Panc1 (cell line): ENCODE data around the gene TEAD4. TPM values are rescaled to one million over a fixed set of nuclear protein-coding genes. Genes with fewer than 3 reads are reported as not detected.

Experiments used
- ATAC-seq: fragments of 200-7000 bp; cut with Tn5 transposase; 2 replicates; pipeline ENCODE4 v1.9.1; 2020; ENCODE audit warnings: mild to moderate bottlenecking, moderate library complexity
- BruUV-seq: library from RNA; stranded (reverse); fragments of 400-500 nt; replicated peaks from 2 replicates; lab custom pipeline; 2021; lab: Mats Ljungman, UMichigan
- CTCF ChIA-PET: fragments of 300-600 bp; sonication (Branson Sonifier 250); formaldehyde crosslinking; loops from one replicate; lab custom pipeline; 2022; ENCODE audit warnings: antibody characterized with exemption; lab: Charles Lee
- POLR2A ChIA-PET: fragments of 300-600 bp; sonication (Branson Sonifier 250); formaldehyde crosslinking; loops from one replicate; lab custom pipeline; 2022; ENCODE audit warnings: antibody characterized with exemption; lab: Charles Lee
- DNase-seq: peaks from one replicate; pipeline ENCODE4 v3.0.0-alpha.2; 2010; ENCODE audit warnings: low read depth, low spot score
- H3K27ac ChIP-seq: 2 replicates; pipeline ENCODE4 v1.5.1; 2011; ENCODE audit warnings: mild to moderate bottlenecking, low read length, inconsistent platforms
- H3K27me3 ChIP-seq: fragments of 200-500 bp; sonication (Bioruptor generic); 2 replicates; pipeline ENCODE4 v1.6.0; 2014; ENCODE audit warnings: low read length, inconsistent platforms; ENCODE audit not compliant: control insufficient read depth, insufficient read depth
- H3K36me3 ChIP-seq: fragments of 200-500 bp; sonication (Bioruptor generic); 2 replicates; pipeline ENCODE4 v1.5.1; 2014; ENCODE audit warnings: inconsistent platforms, mild to moderate bottlenecking, low read length, moderate library complexity; ENCODE audit not compliant: control insufficient read depth, insufficient read depth
- H3K4me1 ChIP-seq: 2 replicates; pipeline ENCODE4 v1.5.1; 2011; ENCODE audit warnings: inconsistent platforms, mild to moderate bottlenecking, low read length, moderate library complexity; ENCODE audit not compliant: control insufficient read depth, insufficient read depth
- H3K4me3 ChIP-seq, 2 experiments: 2 replicates each; pipeline ENCODE4 v1.5.1; 2011 to 2012; ENCODE audit warnings: low read depth in 2 of 2, low read length in 2 of 2, mild to moderate bottlenecking in 2 of 2, inconsistent platforms in 1 of 2, moderate library complexity in 1 of 2
- H3K9me3 ChIP-seq: fragments of 200-500 bp; sonication (Bioruptor generic); 2 replicates; pipeline ENCODE4 v1.5.1; 2014; ENCODE audit warnings: low read depth, mild to moderate bottlenecking, inconsistent platforms, low read length, moderate library complexity; ENCODE audit not compliant: control insufficient read depth, insufficient read depth
- POLR2AphosphoS5 ChIP-seq: IDR thresholded peaks from 2 replicates; pipeline ENCODE4 v1.6.1; 2012; ENCODE audit warnings: mild to moderate bottlenecking, low read depth, low read length, moderate library complexity
- SIN3A ChIP-seq: IDR thresholded peaks from 2 replicates; pipeline ENCODE4 v1.6.1; 2012; ENCODE audit warnings: low read depth, mild to moderate bottlenecking, low read length, moderate library complexity, borderline replicate concordance; ENCODE audit not compliant: insufficient read depth
- TCF7L2 ChIP-seq: IDR thresholded peaks from 2 replicates; pipeline ENCODE4 v1.6.1; 2011; ENCODE audit warnings: mild to moderate bottlenecking, low read depth, low read length, inconsistent platforms
- in situ Hi-C: cut with HindIII; loops from 2 replicates; pipeline ENCODE4 v1.10.0; 2016; ENCODE audit warnings: low sequenced_read_pairs, low pct_unique_long_range_greater_than_20kb
- intact Hi-C: fragments of 100-400 bp; cut with micrococcal nuclease; formaldehyde crosslinking; loops from one replicate; pipeline ENCODE4 v1.10.0; 2022; ENCODE audit not compliant: unreplicated experiment
- total RNA-seq: library from RNA; stranded (reverse); gene quantifications from one replicate; pipeline ENCODE4 v1.2.1, GENCODE V29; 2021; ENCODE audit not compliant: unreplicated experiment
- TF ChIP-seq, protein P1 (sequence below), 2 experiments: IDR thresholded peaks; 2 replicates each; pipeline ENCODE4 v1.6.1; 2011 to 2012; ENCODE audit warnings: low read depth in 2 of 2, control low read depth in 1 of 2, low read length in 1 of 2, mild to moderate bottlenecking in 1 of 2, moderate library complexity in 1 of 2; ENCODE audit not compliant: insufficient read depth in 1 of 2
- TF ChIP-seq, protein P2 (sequence below): fragments of 450-650 bp; IDR thresholded peaks from 2 replicates; pipeline ENCODE4 v1.5.1; 2017; ENCODE audit warnings: mild to moderate bottlenecking

TEAD4 gene
- total RNA-seq, 1 experiment from 2014 or later = 47.6 TPM

- no peak overlapping the region for H3K4me3 ChIP-seq
- DNase-seq = no peak
- ATAC-seq = peak; percentile 30; the same call in 1 of the 2 replicates
- no peaks in the 10 kb centered on the region for H3K27me3 ChIP-seq
- BruUV-seq = no TSS peak
- POLR2A ChIA-PET = no interaction called here
- H3K36me3 ChIP-seq = no peaks in the 10 kb centered on the region
- CTCF ChIA-PET = interaction anchor here (0.5 to 0.9 kb wide), 7 partner anchors 15 to 325 kb away, joined by 3 to 5 read pairs (median 4); no protein-coding TSS in a partner anchor
- intact Hi-C loops (no loop called here), in situ Hi-C loops (no loop called here)
- no peak overlapping the region for H3K27ac ChIP-seq
- no peaks in the 10 kb centered on the region for H3K4me1 ChIP-seq
- TF ChIP-seq, protein P1, sequence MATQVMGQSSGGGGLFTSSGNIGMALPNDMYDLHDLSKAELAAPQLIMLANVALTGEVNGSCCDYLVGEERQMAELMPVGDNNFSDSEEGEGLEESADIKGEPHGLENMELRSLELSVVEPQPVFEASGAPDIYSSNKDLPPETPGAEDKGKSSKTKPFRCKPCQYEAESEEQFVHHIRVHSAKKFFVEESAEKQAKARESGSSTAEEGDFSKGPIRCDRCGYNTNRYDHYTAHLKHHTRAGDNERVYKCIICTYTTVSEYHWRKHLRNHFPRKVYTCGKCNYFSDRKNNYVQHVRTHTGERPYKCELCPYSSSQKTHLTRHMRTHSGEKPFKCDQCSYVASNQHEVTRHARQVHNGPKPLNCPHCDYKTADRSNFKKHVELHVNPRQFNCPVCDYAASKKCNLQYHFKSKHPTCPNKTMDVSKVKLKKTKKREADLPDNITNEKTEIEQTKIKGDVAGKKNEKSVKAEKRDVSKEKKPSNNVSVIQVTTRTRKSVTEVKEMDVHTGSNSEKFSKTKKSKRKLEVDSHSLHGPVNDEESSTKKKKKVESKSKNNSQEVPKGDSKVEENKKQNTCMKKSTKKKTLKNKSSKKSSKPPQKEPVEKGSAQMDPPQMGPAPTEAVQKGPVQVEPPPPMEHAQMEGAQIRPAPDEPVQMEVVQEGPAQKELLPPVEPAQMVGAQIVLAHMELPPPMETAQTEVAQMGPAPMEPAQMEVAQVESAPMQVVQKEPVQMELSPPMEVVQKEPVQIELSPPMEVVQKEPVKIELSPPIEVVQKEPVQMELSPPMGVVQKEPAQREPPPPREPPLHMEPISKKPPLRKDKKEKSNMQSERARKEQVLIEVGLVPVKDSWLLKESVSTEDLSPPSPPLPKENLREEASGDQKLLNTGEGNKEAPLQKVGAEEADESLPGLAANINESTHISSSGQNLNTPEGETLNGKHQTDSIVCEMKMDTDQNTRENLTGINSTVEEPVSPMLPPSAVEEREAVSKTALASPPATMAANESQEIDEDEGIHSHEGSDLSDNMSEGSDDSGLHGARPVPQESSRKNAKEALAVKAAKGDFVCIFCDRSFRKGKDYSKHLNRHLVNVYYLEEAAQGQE (IDR thresholded peaks at IDR 0.05; ENCODE audit: insufficient read depth in 1 of 2, low read depth in 2 of 2, low read length in 1 of 2) = no peak
- no peak for TF ChIP-seq POLR2AphosphoS5
- TF ChIP-seq SIN3A = no peak
- TF ChIP-seq, protein P2, sequence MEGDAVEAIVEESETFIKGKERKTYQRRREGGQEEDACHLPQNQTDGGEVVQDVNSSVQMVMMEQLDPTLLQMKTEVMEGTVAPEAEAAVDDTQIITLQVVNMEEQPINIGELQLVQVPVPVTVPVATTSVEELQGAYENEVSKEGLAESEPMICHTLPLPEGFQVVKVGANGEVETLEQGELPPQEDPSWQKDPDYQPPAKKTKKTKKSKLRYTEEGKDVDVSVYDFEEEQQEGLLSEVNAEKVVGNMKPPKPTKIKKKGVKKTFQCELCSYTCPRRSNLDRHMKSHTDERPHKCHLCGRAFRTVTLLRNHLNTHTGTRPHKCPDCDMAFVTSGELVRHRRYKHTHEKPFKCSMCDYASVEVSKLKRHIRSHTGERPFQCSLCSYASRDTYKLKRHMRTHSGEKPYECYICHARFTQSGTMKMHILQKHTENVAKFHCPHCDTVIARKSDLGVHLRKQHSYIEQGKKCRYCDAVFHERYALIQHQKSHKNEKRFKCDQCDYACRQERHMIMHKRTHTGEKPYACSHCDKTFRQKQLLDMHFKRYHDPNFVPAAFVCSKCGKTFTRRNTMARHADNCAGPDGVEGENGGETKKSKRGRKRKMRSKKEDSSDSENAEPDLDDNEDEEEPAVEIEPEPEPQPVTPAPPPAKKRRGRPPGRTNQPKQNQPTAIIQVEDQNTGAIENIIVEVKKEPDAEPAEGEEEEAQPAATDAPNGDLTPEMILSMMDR = no peak
- TF ChIP-seq TCF7L2 = no peak
- no peaks in the 10 kb centered on the region for H3K9me3 ChIP-seq
Measured at GRCh38 chr12:3040663-3041544, 81.7 kb downstream of the TEAD4 start.

DNA sequence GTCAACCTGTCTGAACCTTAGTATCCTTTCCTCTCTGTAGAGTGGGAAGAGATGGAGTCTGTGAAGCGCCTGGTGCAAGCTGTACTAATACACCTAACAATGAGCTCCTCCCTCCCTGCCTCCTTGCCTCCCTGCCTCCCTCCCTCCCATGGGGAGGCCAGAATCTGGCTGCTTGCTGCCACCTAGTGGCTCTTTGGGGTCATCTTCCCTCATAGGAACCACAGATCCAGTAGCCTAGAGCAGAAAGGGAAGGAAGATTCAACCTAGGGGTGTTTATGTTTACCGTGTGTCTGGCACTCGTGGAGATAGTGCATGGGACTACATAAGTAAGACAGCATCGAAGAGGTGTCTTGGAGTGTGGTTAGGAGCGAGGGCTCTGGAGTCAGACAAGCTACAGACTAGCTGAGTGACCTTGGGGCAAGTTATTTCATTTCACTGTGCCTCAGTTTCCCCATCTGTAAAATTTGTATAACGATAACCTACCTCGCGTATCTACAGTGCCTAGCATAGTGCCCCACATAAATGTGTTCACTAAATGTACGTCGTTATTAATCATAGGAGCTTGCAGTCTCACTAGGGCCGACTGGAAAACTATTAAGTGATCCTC is 82.5 kb downstream of the TEAD4 start:
- Histone ChIP-seq H3K36me3 (no peaks in the 10 kb centered on the region), H3K9me3 (no peaks in the 10 kb centered on the region), H3K27ac (no peak overlapping the region), H3K27me3 (no peaks in the 10 kb centered on the region), H3K4me3 (no peak overlapping the region), H3K4me1 (no peaks in the 10 kb centered on the region)
- TF ChIP-seq TCF7L2 (no peak), POLR2AphosphoS5 (no peak), SIN3A (no peak)
- TF ChIP-seq, protein P2 = peak; percentile 78
- TF ChIP-seq, protein P1 (IDR thresholded peaks at IDR 0.05; ENCODE audit: insufficient read depth in 1 of 2, low read depth in 2 of 2, low read length in 1 of 2) = no peak
- intact Hi-C loops (no loop called here), in situ Hi-C loops (no loop called here)
- BruUV-seq = no TSS peak
- ChIA-PET POLR2A (no interaction called here), CTCF (interaction anchor here (0.5 to 0.9 kb wide), 8 partner anchors 16 to 326 kb away, joined by 3 to 5 read pairs (median 4); no protein-coding TSS in a partner anchor)
- DNase-seq = peak; percentile 32
- peak; percentile 90 for ATAC-seq
